GM21423 (cell line): ENCODE data around the gene TP53I11.

Experiments used
- ATAC-seq: cut with Tn5 transposase; IDR thresholded peaks from one replicate; pipeline ENCODE4 v1.9.1; 2021; ENCODE audit warnings: mild to moderate bottlenecking, moderate library complexity; ENCODE audit not compliant: unreplicated experiment

TP53I11 gene

DNA sequence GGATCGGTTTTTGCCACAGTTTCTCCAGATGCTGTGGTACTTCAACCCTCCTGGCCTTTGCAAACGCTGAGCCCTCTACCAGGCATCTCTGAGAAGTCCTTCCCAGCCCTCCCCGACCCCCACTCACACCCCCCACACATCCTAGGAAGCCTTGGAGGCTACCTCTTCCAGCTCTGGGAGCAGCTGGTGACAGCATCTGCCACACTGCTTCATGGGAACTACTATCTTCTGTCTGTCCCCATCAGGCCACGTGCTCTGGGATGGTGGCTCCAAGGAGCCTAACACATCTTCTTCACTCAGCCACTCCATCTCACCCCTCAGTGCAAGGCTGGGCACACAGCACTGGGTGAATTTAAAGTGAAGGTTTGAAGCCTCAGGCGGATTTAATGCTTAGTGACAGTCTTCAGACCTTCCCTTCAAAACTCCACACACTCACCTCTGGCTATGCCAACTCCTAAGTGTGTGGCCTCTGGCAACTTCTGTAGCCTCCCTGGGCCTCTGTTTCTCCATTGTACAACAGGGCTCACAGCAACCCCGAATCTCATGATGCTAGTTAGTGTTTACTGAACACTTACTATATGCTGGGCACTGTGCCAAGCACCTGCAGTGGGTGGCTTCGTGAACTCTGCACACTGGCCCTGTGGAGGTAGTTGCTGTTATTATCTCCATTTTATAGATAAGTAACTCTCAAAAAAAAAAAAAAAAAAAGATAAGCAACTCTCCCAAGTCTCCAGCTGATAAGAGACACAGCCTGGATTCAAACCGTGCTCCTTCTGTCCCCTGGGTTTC lies 7.3 kb upstream of the TP53I11 start:
- no peak for ATAC-seq

- ATAC-seq: no peak
Observed at GRCh38 chr11:44957040-44957515, 6.4 kb upstream of the TP53I11 start.

GRCh38 chr11:44955015-44955738 lies 4.5 kb upstream of the TP53I11 start:
- no peak for ATAC-seq

GRCh38 chr11:44954051-44954906 lies 3.6 kb upstream of the TP53I11 start:
- no peak for ATAC-seq

GRCh38 chr11:44952500-44953260 lies 2.0 kb upstream of the TP53I11 start:
- no peak for ATAC-seq

GRCh38 chr11:44952082-44952481 lies 1.4 kb upstream of the TP53I11 start:
- no peak for ATAC-seq

GRCh38 chr11:44950031-44950624 lies 555 bp downstream of the TP53I11 start:
- ATAC-seq: no peak

DNA sequence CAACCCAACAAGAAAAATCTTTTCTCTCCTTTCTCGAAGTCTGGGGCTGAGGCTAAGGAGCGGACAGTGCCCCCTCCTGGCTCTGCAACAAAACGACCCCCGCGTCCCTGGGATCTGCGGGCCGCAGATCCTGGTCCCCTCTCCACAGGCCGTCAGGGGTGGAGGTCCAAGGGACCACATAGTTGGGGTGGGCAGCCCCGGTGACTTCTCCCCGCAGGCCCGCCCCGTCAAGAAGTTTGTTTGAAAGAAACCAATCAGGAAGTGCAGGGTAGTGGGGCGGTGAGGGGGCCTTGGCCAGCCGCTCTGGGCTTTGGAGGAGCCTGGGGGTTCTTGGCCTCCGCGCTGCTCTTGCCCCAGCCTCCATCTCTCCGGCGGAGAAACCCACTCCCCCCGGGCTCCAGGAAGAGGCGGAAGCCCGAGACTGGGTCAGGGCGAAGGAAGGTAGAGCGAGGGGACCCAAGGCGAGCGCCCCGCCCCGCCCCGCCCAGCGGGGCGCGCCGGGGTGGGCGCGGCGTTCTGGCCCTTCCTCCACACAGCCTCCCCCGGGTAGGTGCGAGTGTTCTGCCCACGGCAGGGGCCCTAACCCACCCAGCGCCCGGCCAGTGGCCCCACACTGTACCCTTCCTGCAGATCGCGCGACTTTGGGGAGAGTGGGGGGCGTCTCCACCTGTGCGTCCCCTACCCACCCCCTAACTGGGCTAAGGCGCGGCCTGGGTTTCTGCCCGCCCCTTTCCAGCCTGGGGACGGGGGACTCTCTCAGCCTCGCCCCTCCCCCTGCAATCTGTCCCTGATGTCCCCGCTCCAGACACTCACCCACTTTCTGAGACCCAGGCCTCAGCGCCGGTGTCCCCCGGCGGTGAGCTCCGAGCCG lies 1.3 kb downstream of the TP53I11 start:
- ATAC-seq: no peak

- no peak for ATAC-seq
Observed at GRCh38 chr11:44948155-44948554, 2.5 kb downstream of the TP53I11 start.

DNA sequence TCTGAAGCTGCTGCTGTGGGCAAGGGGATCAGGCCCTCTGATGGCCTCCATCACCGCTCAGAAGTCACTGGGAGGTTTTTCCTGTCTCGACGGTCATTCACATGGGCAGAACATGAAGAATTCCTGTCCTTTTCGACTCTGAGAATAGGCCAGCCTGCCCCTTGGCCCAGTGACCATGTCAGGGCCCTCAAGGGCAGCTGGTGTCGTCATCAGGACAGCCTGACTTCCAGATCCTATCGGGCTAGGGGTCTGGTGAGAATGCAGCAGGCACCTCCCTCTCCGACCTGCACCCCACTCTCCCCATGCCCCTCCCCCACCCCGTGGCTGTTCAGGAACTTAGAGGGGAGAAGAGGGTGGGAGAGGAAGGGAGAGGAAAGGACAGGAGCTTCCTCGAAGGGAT lies 3.6 kb downstream of the TP53I11 start:
- ATAC-seq: no peak

DNA sequence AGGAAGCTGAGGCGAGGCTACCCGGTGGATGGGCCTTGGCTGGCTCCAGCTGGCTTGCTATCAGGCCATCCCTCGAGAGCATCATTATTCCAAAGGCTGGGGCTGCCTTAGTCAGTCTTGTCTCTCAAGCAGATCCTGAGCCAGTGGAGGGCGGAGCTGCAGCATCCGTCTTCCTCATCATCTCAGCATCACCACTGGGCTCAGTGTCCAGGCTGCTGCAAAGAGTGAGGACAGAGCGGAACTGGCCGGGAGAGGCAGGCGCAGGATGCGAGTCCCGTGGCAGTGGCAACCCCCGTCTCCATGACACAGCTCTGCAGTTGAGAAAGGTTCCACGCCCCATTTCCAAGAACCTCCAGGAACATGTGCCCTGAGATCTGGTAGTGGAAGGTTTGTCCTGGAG lies 4.4 kb downstream of the TP53I11 start:
- no peak for ATAC-seq

DNA sequence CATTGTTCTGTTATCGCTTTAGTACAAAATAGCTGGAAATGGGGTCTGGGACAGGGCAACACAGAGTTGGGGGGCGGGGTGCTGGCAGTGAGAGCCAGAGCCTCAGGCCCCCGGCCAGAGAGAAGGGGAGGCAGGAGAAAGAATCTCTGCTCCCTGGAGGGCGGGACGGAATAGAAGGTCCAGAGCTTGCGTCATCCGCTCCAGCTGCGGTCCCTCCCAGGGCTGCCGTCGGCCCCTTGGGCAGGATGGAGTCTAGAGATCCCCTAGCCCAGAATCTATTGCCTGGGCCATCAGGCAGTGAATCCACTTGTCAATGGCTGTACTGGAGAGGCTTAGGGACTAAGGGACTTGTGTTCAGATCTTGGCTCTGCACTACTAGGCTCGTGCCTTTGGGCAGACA lies 5.0 kb downstream of the TP53I11 start:
- no peak for ATAC-seq

- no peak for ATAC-seq
Observed at GRCh38 chr11:44944853-44945235, 5.8 kb downstream of the TP53I11 start.

- no peak for ATAC-seq
Observed at GRCh38 chr11:44944181-44944852, 6.4 kb downstream of the TP53I11 start.

DNA sequence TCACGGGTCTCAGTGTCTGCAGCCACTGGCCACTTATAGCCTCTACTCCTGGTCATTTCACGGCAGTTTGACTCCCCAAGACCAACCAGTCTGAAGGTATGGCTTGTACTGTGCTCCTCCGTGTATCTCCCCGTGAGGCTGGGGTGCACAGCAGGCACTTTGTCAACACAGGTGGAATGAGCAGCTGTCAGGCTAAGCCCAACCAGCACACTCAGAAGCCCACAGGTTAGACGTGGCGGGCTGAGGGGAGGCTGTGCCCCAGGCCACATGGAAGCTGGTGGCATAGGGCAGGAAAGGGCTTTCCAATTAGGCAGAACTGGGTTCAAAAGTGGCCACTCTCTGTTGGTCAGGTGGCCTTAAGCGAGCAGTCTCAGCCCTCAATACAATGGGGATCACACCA lies 7.0 kb downstream of the TP53I11 start:
- ATAC-seq: no peak

DNA sequence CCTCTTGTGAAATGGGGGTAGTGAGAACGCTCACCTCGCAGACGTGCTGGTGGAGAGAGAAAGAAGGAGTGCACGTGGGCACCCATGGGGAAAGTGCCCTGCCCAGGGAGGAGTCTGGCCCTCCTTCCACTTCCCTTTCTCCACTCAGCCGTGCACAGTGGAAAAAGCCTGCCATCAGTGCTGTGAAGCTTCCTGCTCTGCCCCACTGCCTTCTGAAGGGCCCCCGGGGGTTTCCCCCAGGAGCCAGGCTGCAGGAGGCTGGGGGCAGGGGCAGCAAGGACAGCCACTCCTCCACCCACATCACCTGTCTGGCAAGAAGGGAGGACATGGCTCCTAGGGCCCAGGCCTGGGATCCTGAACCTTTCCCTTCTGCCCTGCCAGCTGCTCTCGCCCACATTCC lies 7.6 kb downstream of the TP53I11 start:
- ATAC-seq: peak; percentile 73

GRCh38 chr11:44942029-44942955 lies 8.4 kb downstream of the TP53I11 start:
- no peak for ATAC-seq
